Keratinocyte (primary cell): Measurements from ENCODE around the gene NUP210. TPM values are rescaled to one million over a fixed set of nuclear protein-coding genes. Genes with fewer than 3 reads are reported as not detected.

Experiments used
- DNase-seq: peaks from one replicate; pipeline ENCODE4 v3.0.0-alpha.2; 2011; ENCODE audit warnings: low read depth, missing footprints, low spot score
- FAIRE-seq: peaks from 2 replicates; lab custom pipeline; 2011; peaks lifted over from hg19 to GRCh38; lab: Jason Lieb, UNC
- H2AFZ ChIP-seq: 2 replicates; pipeline ENCODE4 v1.6.0; 2012; ENCODE audit warnings: low read length, control low read depth, inconsistent platforms; ENCODE audit not compliant: control insufficient read depth
- H3K27ac ChIP-seq: 2 replicates; pipeline ENCODE4 v1.5.1; 2011; ENCODE audit warnings: low read length; ENCODE audit not compliant: control insufficient read depth, insufficient read depth
- H3K27me3 ChIP-seq: 3 replicates; pipeline ENCODE4 v1.6.0; 2011; ENCODE audit warnings: low read length; ENCODE audit not compliant: control insufficient read depth, insufficient read depth; ENCODE audit errors: extremely low read depth
- H3K36me3 ChIP-seq, 2 experiments: 2 replicates in 1 of 2; 3 replicates in 1 of 2; pipeline ENCODE4 v1.5.1; 2011; ENCODE audit warnings: low read length in 2 of 2, mild to moderate bottlenecking in 1 of 2; ENCODE audit not compliant: control insufficient read depth in 2 of 2, insufficient read depth in 2 of 2; ENCODE audit errors: extremely low read depth in 1 of 2
- H3K4me1 ChIP-seq: 3 replicates; pipeline ENCODE4 v1.5.1; 2011; ENCODE audit warnings: low read length; ENCODE audit not compliant: control insufficient read depth, insufficient read depth; ENCODE audit errors: extremely low read depth
- H3K4me2 ChIP-seq: 3 replicates; pipeline ENCODE4 v1.6.0; 2011; ENCODE audit warnings: low read depth, low read length; ENCODE audit not compliant: control insufficient read depth, insufficient read depth; ENCODE audit errors: extremely low read depth
- H3K4me3 ChIP-seq, 3 experiments: fragments of 200-600 bp in 1 of 3; sonication (generic) in 1 of 3; 2 replicates in 2 of 3; 3 replicates in 1 of 3; pipeline ENCODE4 v1.5.1; 2011 to 2016; ENCODE audit warnings: low read length in 3 of 3, mild to moderate bottlenecking in 3 of 3, control low read depth in 2 of 3, inconsistent platforms in 1 of 3, low read depth in 1 of 3, mixed read lengths in 1 of 3, mixed run types in 1 of 3, moderate library complexity in 1 of 3; ENCODE audit not compliant: control insufficient read depth in 2 of 3, insufficient read depth in 2 of 3; ENCODE audit errors: extremely low read depth in 1 of 3
- H3K79me2 ChIP-seq: 2 replicates; pipeline ENCODE4 v1.6.0; 2012; ENCODE audit warnings: low read length; ENCODE audit not compliant: control insufficient read depth, insufficient read depth
- H3K9ac ChIP-seq: 3 replicates; pipeline ENCODE4 v1.6.0; 2011; ENCODE audit warnings: low read length; ENCODE audit not compliant: control insufficient read depth, insufficient read depth; ENCODE audit errors: extremely low read depth
- H3K9me1 ChIP-seq: 3 replicates; pipeline ENCODE4 v1.6.0; 2011; ENCODE audit warnings: low read length; ENCODE audit not compliant: control insufficient read depth, insufficient read depth; ENCODE audit errors: extremely low read depth
- H3K9me3 ChIP-seq: 2 replicates; pipeline ENCODE4 v1.5.1; 2012; ENCODE audit warnings: low read depth, low read length; ENCODE audit not compliant: control insufficient read depth
- H4K20me1 ChIP-seq: 3 replicates; pipeline ENCODE4 v1.6.0; 2011; ENCODE audit warnings: low read length; ENCODE audit not compliant: control insufficient read depth, insufficient read depth; ENCODE audit errors: extremely low read depth
- CTCF ChIP-seq, 3 experiments: IDR thresholded peaks in 1 of 3; conservative IDR thresholded peaks in 1 of 3; optimal IDR thresholded peaks in 1 of 3; 2 replicates in 2 of 3; 3 replicates in 1 of 3; pipeline versions ENCODE3 to v1.5.1; 2011; ENCODE audit warnings: low read length in 3 of 3, mild to moderate bottlenecking in 3 of 3, moderate library complexity in 2 of 3, control low read depth in 1 of 3, inconsistent platforms in 1 of 3; ENCODE audit not compliant: insufficient read depth in 2 of 3; ENCODE audit errors: extremely low read depth in 1 of 3
- EZH2 ChIP-seq: IDR thresholded peaks from one replicate; pipeline ENCODE4 v1.6.1; 2012; ENCODE audit warnings: inconsistent platforms, mild to moderate bottlenecking, low read length, moderate library complexity
- dilution Hi-C: fragments of 300-500 bp; cut with MboI; formaldehyde crosslinking; loops from one replicate; pipeline ENCODE4 v1.7.0; 2020; ENCODE audit warnings: low sequenced_read_pairs; ENCODE audit not compliant: extremely low pct_ligation_motif_present
- polyA plus RNA-seq, 5 experiments: library from polyadenylated mRNA; depleted of rRNA in 3 of 5; stranded (reverse) in 3 of 5; stranded (forward) in 1 of 5; unstranded in 1 of 5; fragments of >200 nt; gene quantifications; 1 replicate in 1 of 5; 2 replicates in 3 of 5; 3 replicates in 1 of 5; pipeline versions ENCODE4 v1.2.1 to v1.2.3, GENCODE V29; 2011 to 2012; ENCODE audit warnings: missing spikeins in 2 of 5, low read depth in 1 of 5, low replicate concordance in 1 of 5

The NUP210 gene
- polyA plus RNA-seq, 1 donor (not counting 4 experiments of a cell fraction or from before 2014, with no cell fraction given): 0.01 TPM

DNA sequence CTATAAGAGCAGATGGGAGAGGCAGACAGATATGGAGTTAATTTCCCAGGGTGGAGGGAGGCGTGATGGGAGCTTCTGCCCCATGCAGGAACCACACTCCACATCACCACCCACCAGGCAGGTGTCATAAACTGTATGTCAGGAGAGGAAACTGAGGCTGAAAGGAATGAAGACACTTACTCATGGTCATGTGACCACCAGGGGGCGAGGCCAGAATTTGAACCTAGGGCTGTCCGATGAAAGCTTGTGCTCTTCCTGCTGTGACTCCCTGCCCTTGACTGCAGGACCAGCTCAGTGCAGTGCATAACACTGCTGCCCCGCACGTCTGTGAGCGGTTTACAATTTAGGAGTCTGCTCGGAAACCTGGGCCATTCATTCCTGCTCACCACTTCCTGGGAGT lies 28.8 kb downstream of the NUP210 start:
- H2AFZ ChIP-seq: no peak overlapping the region
- H3K27me3 ChIP-seq: peaks cover 8% of the 10 kb centered on the region
- TF ChIP-seq EZH2 (no peak), CTCF (optimal IDR thresholded peaks at IDR 0.05 in 1 of 3, IDR thresholded peaks at IDR 0.05 in 1 of 3, conservative IDR thresholded peaks at IDR 0.05 in 1 of 3; ENCODE audit: extremely low read depth in 1 of 3, insufficient read depth in 2 of 3, low read length in 3 of 3) (peak in 2 of 3 experiments; percentile 18 to 27)
- no peak for FAIRE-seq
- H4K20me1 ChIP-seq: no peaks in the 10 kb centered on the region
- no peak overlapping the region for H3K27ac ChIP-seq
- no peak overlapping the region for H3K4me2 ChIP-seq
- no peak overlapping the region for H3K9ac ChIP-seq
- dilution Hi-C loops: no loop called here
- no peaks in the 10 kb centered on the region for H3K9me3 ChIP-seq
- H3K9me1 ChIP-seq: no peaks in the 10 kb centered on the region
- H3K4me3 ChIP-seq: no peak overlapping the region
- DNase-seq: no peak
- H3K79me2 ChIP-seq: no peaks in the 10 kb centered on the region
- H3K36me3 ChIP-seq: no peaks in the 10 kb centered on the region
- H3K4me1 ChIP-seq: no peaks in the 10 kb centered on the region

- no peak for TF ChIP-seq EZH2
- TF ChIP-seq CTCF (optimal IDR thresholded peaks at IDR 0.05 in 1 of 3, IDR thresholded peaks at IDR 0.05 in 1 of 3, conservative IDR thresholded peaks at IDR 0.05 in 1 of 3; ENCODE audit: extremely low read depth in 1 of 3, insufficient read depth in 2 of 3, low read length in 3 of 3): no peak
- Histone ChIP-seq H3K4me2 (no peak overlapping the region), H3K27me3 (peaks cover 4% of the 10 kb centered on the region), H3K9me1 (no peaks in the 10 kb centered on the region), H4K20me1 (no peaks in the 10 kb centered on the region), H3K9ac (no peak overlapping the region), H3K4me3 (no peak overlapping the region), H3K36me3 (no peaks in the 10 kb centered on the region), H3K9me3 (no peaks in the 10 kb centered on the region), H2AFZ (no peak overlapping the region), H3K27ac (no peak overlapping the region), H3K79me2 (no peaks in the 10 kb centered on the region), H3K4me1 (no peaks in the 10 kb centered on the region)
- dilution Hi-C loops: no loop called here
- DNase-seq: no peak
- no peak for FAIRE-seq
Observed at GRCh38 chr3:13389378-13389777, 30.7 kb downstream of the NUP210 start.
